Measurements from ENCODE around the gene VCP.
"Not testable (repeated sequence)": the region's sequence is repeated elsewhere in the genome, so short reads cannot be mapped to it uniquely, and the experiment has no call there.

VCP gene

DNA sequence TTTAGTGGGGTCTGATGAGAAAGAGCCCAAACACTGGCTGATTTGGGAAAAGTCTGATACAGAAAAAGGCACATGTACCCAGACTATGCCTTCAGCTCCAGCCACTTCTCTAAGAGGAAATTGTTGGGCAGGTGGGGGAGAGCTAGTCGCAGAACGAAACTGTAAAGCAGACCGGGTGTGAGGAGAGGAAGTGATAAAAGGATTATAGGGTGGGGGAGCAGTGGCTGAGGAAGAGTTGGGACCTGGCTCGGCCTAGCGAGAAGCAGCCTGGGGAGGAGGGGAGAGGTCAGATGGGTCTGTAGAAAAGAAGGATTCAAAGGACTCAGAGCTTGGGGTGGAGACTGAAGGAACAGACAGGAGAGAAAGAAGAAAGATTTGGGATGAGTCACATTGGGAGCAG, 49.0 kb downstream of the VCP start:
- not testable (repeated sequence) for H3K4me1 ChIP-seq (ENCODE audit: control insufficient read depth in 1 of 2, insufficient read depth in 2 of 2, low read length in 2 of 2); H3K27ac ChIP-seq (ENCODE audit: low read depth, low read length); H3K9me3 ChIP-seq (ENCODE audit: control insufficient read depth in 1 of 2, low read length in 2 of 2); H3K36me3 ChIP-seq (ENCODE audit: control insufficient read depth in 1 of 2, insufficient read depth in 2 of 2, low read length in 2 of 2); H3K4me3 ChIP-seq (ENCODE audit: low read depth in 1 of 2, low read length in 2 of 2); H3K9ac ChIP-seq (ENCODE audit: low read depth in 1 of 2, low read length in 2 of 2); H3K27me3 ChIP-seq (ENCODE audit: control insufficient read depth in 1 of 2, insufficient read depth in 2 of 2, low read length in 2 of 2)

DNA sequence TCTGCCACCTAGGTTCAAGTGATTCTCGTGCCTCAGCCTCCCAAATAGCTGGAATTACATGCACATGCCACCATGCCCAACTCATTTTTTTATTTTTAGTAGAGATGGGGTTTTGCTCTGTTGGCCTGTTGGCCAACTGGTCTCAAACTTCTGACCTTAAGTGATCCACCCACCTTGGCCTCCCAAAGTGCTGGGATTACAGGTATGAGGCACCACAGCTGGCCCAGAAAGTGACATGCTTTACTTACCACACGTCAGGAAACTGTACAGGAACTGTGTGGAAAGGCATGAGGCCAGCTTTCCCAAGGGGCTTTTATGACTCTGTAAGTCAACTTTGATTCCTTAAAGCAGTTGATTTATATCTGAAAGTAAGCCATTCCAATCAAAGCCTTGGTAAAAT, 57.9 kb downstream of the VCP start:
- Histone ChIP-seq H3K4me3 (ENCODE audit: low read depth in 1 of 2, low read length in 2 of 2) (no peak overlapping the region), H3K9me3 (ENCODE audit: control insufficient read depth in 1 of 2, low read length in 2 of 2) (peaks cover 10 to 13% of the 10 kb centered on the region in 2 donors), H3K27me3 (ENCODE audit: control insufficient read depth in 1 of 2, insufficient read depth in 2 of 2, low read length in 2 of 2) (no peaks in the 10 kb centered on the region), H3K36me3 (ENCODE audit: control insufficient read depth in 1 of 2, insufficient read depth in 2 of 2, low read length in 2 of 2) (peaks cover 7 to 9% of the 10 kb centered on the region in 2 donors), H3K27ac (ENCODE audit: low read depth, low read length) (no peak overlapping the region), H3K4me1 (ENCODE audit: control insufficient read depth in 1 of 2, insufficient read depth in 2 of 2, low read length in 2 of 2) (no peaks in the 10 kb centered on the region), H3K9ac (ENCODE audit: low read depth in 1 of 2, low read length in 2 of 2) (no peak overlapping the region)

- Histone ChIP-seq H3K4me1 (ENCODE audit: control insufficient read depth in 1 of 2, insufficient read depth in 2 of 2, low read length in 2 of 2) (no peaks in the 10 kb centered on the region), H3K27me3 (ENCODE audit: control insufficient read depth in 1 of 2, insufficient read depth in 2 of 2, low read length in 2 of 2) (no peaks in the 10 kb centered on the region), H3K36me3 (ENCODE audit: control insufficient read depth in 1 of 2, insufficient read depth in 2 of 2, low read length in 2 of 2) (peaks cover 7 to 9% of the 10 kb centered on the region in 2 donors), H3K4me3 (ENCODE audit: low read depth in 1 of 2, low read length in 2 of 2) (no peak overlapping the region), H3K9me3 (ENCODE audit: control insufficient read depth in 1 of 2, low read length in 2 of 2) (peaks cover 10 to 13% of the 10 kb centered on the region in 2 donors), H3K9ac (ENCODE audit: low read depth in 1 of 2, low read length in 2 of 2) (no peak overlapping the region), H3K27ac (ENCODE audit: low read depth, low read length) (no peak overlapping the region)
Observed at GRCh38 chr9:35010351-35010958, 62.0 kb downstream of the VCP start.
